ENCODE results near the gene ACOT9. TPM values are rescaled to one million over a fixed set of nuclear protein-coding genes. Genes with fewer than 3 reads are reported as not detected.
"Not testable (repeated sequence)": the region's sequence is repeated elsewhere in the genome, so short reads cannot be mapped to it uniquely, and the experiment has no call there.

The ACOT9 gene
- total RNA-seq, 1 donor from 2014 or later: 99.1 TPM

GRCh38 chrX:23664496-23664895 lies 78.6 kb downstream of the ACOT9 start:
- Mint-ChIP-seq H3K4me1 (ENCODE audit: unreplicated experiment) (peaks cover 11% of the 10 kb centered on the region), H3K27me3 (ENCODE audit: unreplicated experiment) (peaks cover 5% of the 10 kb centered on the region), H3K36me3 (ENCODE audit: low read depth, unreplicated experiment) (no peaks in the 10 kb centered on the region), H3K4me3 (ENCODE audit: unreplicated experiment) (no peak overlapping the region), H3K9me3 (ENCODE audit: unreplicated experiment) (no peaks in the 10 kb centered on the region), H3K27ac (ENCODE audit: unreplicated experiment) (no peak overlapping the region)
- DNase-seq (ENCODE audit: low spot score): no peak
- no peak for TF ChIP-seq CTCF (IDR thresholded peaks at IDR 0.05; ENCODE audit: unreplicated experiment)

GRCh38 chrX:23662853-23663252 lies 80.2 kb downstream of the ACOT9 start:
- Mint-ChIP-seq H3K4me1 (ENCODE audit: unreplicated experiment) (peaks cover 14% of the 10 kb centered on the region), H3K27me3 (ENCODE audit: unreplicated experiment) (peaks cover 5% of the 10 kb centered on the region), H3K4me3 (ENCODE audit: unreplicated experiment) (no peak overlapping the region), H3K27ac (ENCODE audit: unreplicated experiment) (no peak overlapping the region), H3K36me3 (ENCODE audit: low read depth, unreplicated experiment) (no peaks in the 10 kb centered on the region), H3K9me3 (ENCODE audit: unreplicated experiment) (no peaks in the 10 kb centered on the region)
- DNase-seq (ENCODE audit: low spot score): no peak
- no peak for TF ChIP-seq CTCF (IDR thresholded peaks at IDR 0.05; ENCODE audit: unreplicated experiment)

- Mint-ChIP-seq H3K27me3 (ENCODE audit: unreplicated experiment) (peaks cover 5% of the 10 kb centered on the region), H3K9me3 (ENCODE audit: unreplicated experiment) (no peaks in the 10 kb centered on the region), H3K4me1 (ENCODE audit: unreplicated experiment) (peaks cover 14% of the 10 kb centered on the region), H3K27ac (ENCODE audit: unreplicated experiment) (no peak overlapping the region), H3K4me3 (ENCODE audit: unreplicated experiment) (no peak overlapping the region), H3K36me3 (ENCODE audit: low read depth, unreplicated experiment) (no peaks in the 10 kb centered on the region)
- DNase-seq (ENCODE audit: low spot score): no peak
- no peak for TF ChIP-seq CTCF (IDR thresholded peaks at IDR 0.05; ENCODE audit: unreplicated experiment)
Observed at GRCh38 chrX:23662187-23662586, 80.9 kb downstream of the ACOT9 start.

GRCh38 chrX:23661671-23662070 lies 81.4 kb downstream of the ACOT9 start:
- Mint-ChIP-seq H3K4me1 (ENCODE audit: unreplicated experiment) (peaks cover 14% of the 10 kb centered on the region), H3K36me3 (ENCODE audit: low read depth, unreplicated experiment) (no peaks in the 10 kb centered on the region)

GRCh38 chrX:23660766-23661132 lies 82.3 kb downstream of the ACOT9 start:
- no peak overlapping the region for H3K4me3 Mint-ChIP-seq (ENCODE audit: unreplicated experiment)
- no peaks in the 10 kb centered on the region for H3K36me3 Mint-ChIP-seq (ENCODE audit: low read depth, unreplicated experiment)
- peaks cover under 1% of the 10 kb centered on the region for H3K27me3 Mint-ChIP-seq (ENCODE audit: unreplicated experiment)
- no peaks in the 10 kb centered on the region for H3K9me3 Mint-ChIP-seq (ENCODE audit: unreplicated experiment)
- DNase-seq (ENCODE audit: low spot score): no peak
- TF ChIP-seq CTCF (IDR thresholded peaks at IDR 0.05; ENCODE audit: unreplicated experiment): no peak
- no peak overlapping the region for H3K27ac Mint-ChIP-seq (ENCODE audit: unreplicated experiment)
- peaks cover 11% of the 10 kb centered on the region for H3K4me1 Mint-ChIP-seq (ENCODE audit: unreplicated experiment)

More at GRCh38 chrX:23661671-23662070, 81.4 kb downstream of the ACOT9 start:
- Mint-ChIP-seq H3K27me3 (ENCODE audit: unreplicated experiment) (peaks cover 5% of the 10 kb centered on the region), H3K9me3 (ENCODE audit: unreplicated experiment) (no peaks in the 10 kb centered on the region), H3K27ac (ENCODE audit: unreplicated experiment) (no peak overlapping the region), H3K4me3 (ENCODE audit: unreplicated experiment) (no peak overlapping the region)
- no peak for DNase-seq (ENCODE audit: low spot score)
- TF ChIP-seq CTCF (IDR thresholded peaks at IDR 0.05; ENCODE audit: unreplicated experiment): no peak

GRCh38 chrX:23660083-23660765 lies 82.9 kb downstream of the ACOT9 start:
- H3K4me1 Mint-ChIP-seq (ENCODE audit: unreplicated experiment): peaks cover 11% of the 10 kb centered on the region
- not testable (repeated sequence) for H3K27ac Mint-ChIP-seq (ENCODE audit: unreplicated experiment); DNase-seq (ENCODE audit: low spot score); H3K27me3 Mint-ChIP-seq (ENCODE audit: unreplicated experiment); H3K36me3 Mint-ChIP-seq (ENCODE audit: low read depth, unreplicated experiment); H3K9me3 Mint-ChIP-seq (ENCODE audit: unreplicated experiment); H3K4me3 Mint-ChIP-seq (ENCODE audit: unreplicated experiment)
